ENCODE measurements around the gene HID1.

HID1 gene

DNA sequence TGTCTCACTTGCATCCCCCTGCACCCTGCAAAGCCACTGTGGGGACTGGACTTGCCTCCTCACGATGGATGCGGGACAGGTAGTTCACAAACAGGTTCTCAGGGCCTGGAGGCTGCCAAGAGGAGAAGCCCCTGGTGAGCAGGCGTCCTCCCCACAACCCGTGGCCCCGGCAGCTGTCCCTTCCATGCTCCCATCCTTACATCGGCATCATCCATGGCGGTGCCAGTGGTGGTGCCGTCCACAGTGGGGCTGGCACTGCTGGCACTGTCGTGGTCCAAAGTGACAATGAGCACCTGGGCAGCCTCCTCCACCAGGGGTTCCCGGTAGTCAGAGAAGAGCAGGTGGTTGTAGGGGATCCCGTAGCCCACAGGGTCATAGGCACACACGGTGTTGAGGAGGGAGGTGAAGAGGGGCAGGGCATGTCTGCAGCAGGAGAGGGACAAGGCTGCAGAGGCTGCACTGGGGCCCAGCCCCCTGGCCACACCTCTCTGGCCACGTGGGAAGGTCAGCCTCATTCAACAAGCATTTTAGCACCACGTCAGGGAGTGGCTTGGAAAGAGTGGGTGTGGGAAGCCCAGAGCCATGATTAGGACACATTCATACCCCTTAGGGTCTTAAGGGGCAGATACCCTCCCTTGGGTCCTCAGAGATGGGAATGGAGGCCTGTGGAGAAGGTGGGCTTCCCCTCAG is 12.6 kb downstream of the HID1 start:
- no peaks in the 10 kb centered on the region for H3K27me3 ChIP-seq (ENCODE audit: control insufficient read depth in 2 of 2, insufficient read depth in 2 of 2, low read length in 2 of 2)
- H3K9me3 ChIP-seq (ENCODE audit: control insufficient read depth in 2 of 2, low read length in 2 of 2): no peaks in the 10 kb centered on the region
- H3K4me1 ChIP-seq (ENCODE audit: control insufficient read depth in 2 of 2, insufficient read depth in 2 of 2, low read length in 2 of 2): peaks cover 4 to 5% of the 10 kb centered on the region in 2 donors
- H3K9ac ChIP-seq (ENCODE audit: low read depth in 1 of 2, low read length in 2 of 2): no peak overlapping the region
- no peak overlapping the region for H3K4me3 ChIP-seq (ENCODE audit: low read length in 2 of 2)
- H3K27ac ChIP-seq (ENCODE audit: low read depth in 2 of 2, low read length in 2 of 2): no peak overlapping the region
- H3K36me3 ChIP-seq (ENCODE audit: control insufficient read depth in 2 of 2, insufficient read depth in 2 of 2, low read length in 2 of 2): no peaks in the 10 kb centered on the region

DNA sequence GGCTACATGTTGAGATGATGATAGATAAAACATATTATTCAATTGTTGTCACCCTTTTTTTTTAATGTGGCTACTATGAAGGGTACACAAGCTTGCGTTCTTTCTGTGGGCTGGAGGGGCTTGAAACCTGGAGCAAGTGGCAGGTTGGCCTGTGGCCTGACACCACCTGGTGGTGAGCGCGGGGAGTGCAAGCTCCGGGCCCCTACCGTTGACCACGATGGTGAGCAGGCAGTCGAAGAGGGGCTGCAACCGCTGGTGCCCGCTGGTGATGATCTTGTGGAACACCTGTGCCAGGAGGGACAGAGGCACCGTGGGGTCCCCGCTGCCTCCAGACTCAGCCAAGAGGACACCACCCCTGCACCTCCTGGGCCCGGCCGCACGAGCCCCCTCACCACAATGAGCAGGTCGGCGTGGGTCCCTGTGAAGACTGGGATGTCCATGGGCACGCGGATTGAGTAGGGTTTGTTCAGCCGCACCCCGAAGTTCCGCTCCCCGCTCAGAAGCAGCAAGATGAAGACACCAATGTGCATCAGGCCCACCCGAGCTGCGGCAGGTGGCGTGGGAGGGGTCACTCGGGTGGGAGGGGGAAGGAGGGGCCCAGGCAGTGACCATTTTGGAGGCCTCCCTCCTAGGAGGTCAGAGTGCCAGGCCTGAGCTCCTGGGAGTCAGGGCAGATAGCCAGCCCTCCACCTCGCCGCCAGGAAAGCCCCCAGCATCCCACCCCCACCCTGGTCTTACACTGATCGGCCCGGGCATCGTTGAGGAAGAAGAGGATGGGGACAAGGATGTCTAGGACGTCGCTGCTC is 14.4 kb downstream of the HID1 start:
- Histone ChIP-seq H3K4me1 (ENCODE audit: control insufficient read depth in 2 of 2, insufficient read depth in 2 of 2, low read length in 2 of 2) (peaks cover 8 to 14% of the 10 kb centered on the region in 2 donors), H3K27me3 (ENCODE audit: control insufficient read depth in 2 of 2, insufficient read depth in 2 of 2, low read length in 2 of 2) (no peaks in the 10 kb centered on the region), H3K27ac (ENCODE audit: low read depth in 2 of 2, low read length in 2 of 2) (no peak overlapping the region), H3K9me3 (ENCODE audit: control insufficient read depth in 2 of 2, low read length in 2 of 2) (no peaks in the 10 kb centered on the region), H3K36me3 (ENCODE audit: control insufficient read depth in 2 of 2, insufficient read depth in 2 of 2, low read length in 2 of 2) (peaks cover 0 to 2% of the 10 kb centered on the region in 2 donors), H3K9ac (ENCODE audit: low read depth in 1 of 2, low read length in 2 of 2) (no peak overlapping the region), H3K4me3 (ENCODE audit: low read length in 2 of 2) (no peak overlapping the region)

GRCh38 chr17:74956093-74956492 is 16.5 kb downstream of the HID1 start:
- peaks cover 0 to 2% of the 10 kb centered on the region in 2 donors for H3K36me3 ChIP-seq (ENCODE audit: control insufficient read depth in 2 of 2, insufficient read depth in 2 of 2, low read length in 2 of 2)
- H3K4me1 ChIP-seq (ENCODE audit: control insufficient read depth in 2 of 2, insufficient read depth in 2 of 2, low read length in 2 of 2): peaks cover 9 to 27% of the 10 kb centered on the region in 2 donors
- no peak overlapping the region for H3K9ac ChIP-seq (ENCODE audit: low read depth in 1 of 2, low read length in 2 of 2)
- H3K9me3 ChIP-seq (ENCODE audit: control insufficient read depth in 2 of 2, low read length in 2 of 2): no peaks in the 10 kb centered on the region
- no peaks in the 10 kb centered on the region for H3K27me3 ChIP-seq (ENCODE audit: control insufficient read depth in 2 of 2, insufficient read depth in 2 of 2, low read length in 2 of 2)
- no peak overlapping the region for H3K4me3 ChIP-seq (ENCODE audit: low read length in 2 of 2)
- no peak overlapping the region for H3K27ac ChIP-seq (ENCODE audit: low read depth in 2 of 2, low read length in 2 of 2)

DNA sequence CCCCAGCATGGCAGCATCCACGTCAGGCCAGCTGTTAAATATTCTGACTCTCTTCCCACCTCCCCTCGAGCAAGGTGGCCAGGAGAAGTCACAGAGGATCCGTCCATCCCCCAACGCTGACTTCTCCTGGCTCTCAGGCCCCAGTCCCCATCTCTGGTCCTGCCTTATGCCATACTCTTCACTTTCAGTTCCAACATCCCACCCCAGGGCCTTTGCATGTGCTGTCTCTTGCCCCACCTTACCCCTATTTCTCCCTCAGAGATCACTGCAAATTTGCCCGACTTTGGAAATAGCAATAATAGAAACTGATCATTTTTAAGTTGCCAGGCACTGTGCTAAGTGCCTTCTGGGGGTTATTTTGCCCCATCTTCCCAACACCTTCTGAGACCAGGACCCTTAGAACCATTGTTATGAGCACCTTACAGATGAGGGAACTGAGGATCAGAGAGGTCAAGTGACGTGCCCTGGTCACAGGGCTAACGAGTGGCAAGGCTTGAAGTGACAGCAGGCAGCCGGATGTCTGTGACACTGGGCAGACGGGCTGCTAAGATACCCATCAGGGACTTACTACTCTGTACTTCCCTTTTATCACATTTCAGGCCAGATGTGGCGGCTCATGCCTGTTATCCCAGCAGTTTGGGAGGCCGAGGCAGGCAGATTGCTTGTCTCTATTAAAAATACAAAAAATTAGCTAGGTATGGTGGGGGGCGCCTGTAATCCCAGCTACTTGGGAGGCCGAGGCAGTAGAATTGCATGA is 17.7 kb downstream of the HID1 start:
- Histone ChIP-seq H3K27ac (ENCODE audit: low read depth in 2 of 2, low read length in 2 of 2) (no peak overlapping the region), H3K4me3 (ENCODE audit: low read length in 2 of 2) (no peak overlapping the region), H3K4me1 (ENCODE audit: control insufficient read depth in 2 of 2, insufficient read depth in 2 of 2, low read length in 2 of 2) (peaks cover 6 to 23% of the 10 kb centered on the region in 2 donors), H3K27me3 (ENCODE audit: control insufficient read depth in 2 of 2, insufficient read depth in 2 of 2, low read length in 2 of 2) (no peaks in the 10 kb centered on the region), H3K36me3 (ENCODE audit: control insufficient read depth in 2 of 2, insufficient read depth in 2 of 2, low read length in 2 of 2) (peaks cover 0 to 2% of the 10 kb centered on the region in 2 donors), H3K9me3 (ENCODE audit: control insufficient read depth in 2 of 2, low read length in 2 of 2) (no peaks in the 10 kb centered on the region), H3K9ac (ENCODE audit: low read depth in 1 of 2, low read length in 2 of 2) (no peak overlapping the region)

DNA sequence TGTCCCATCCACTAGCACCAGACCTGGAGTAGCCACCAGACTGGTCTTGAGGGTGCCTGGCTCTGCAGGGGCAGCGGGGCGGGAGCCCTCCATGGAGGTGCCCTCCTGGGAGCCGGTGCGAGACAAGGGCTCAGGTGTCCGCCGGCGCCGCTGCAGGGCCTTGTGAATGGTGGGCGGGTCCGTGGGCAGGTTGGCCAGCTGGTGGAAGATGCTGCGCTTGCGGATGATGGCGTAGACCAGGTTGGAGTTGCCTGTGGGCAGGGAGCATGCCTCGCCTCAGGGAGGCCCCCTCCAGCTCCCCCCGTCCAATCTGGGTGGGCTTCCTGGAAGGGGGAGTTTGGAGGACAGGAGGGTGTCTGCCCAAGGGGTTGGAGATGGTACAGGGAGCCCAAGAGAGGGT is 18.4 kb downstream of the HID1 start:
- no peaks in the 10 kb centered on the region for H3K9me3 ChIP-seq (ENCODE audit: control insufficient read depth in 2 of 2, low read length in 2 of 2)
- H3K9ac ChIP-seq (ENCODE audit: low read depth in 1 of 2, low read length in 2 of 2): no peak overlapping the region
- H3K27ac ChIP-seq (ENCODE audit: low read depth in 2 of 2, low read length in 2 of 2): peak overlapping the region in 1 of 2 donors; percentile 74
- peaks cover 6 to 23% of the 10 kb centered on the region in 2 donors for H3K4me1 ChIP-seq (ENCODE audit: control insufficient read depth in 2 of 2, insufficient read depth in 2 of 2, low read length in 2 of 2)
- peaks cover 0 to 2% of the 10 kb centered on the region in 2 donors for H3K36me3 ChIP-seq (ENCODE audit: control insufficient read depth in 2 of 2, insufficient read depth in 2 of 2, low read length in 2 of 2)
- H3K4me3 ChIP-seq (ENCODE audit: low read length in 2 of 2): no peak overlapping the region
- H3K27me3 ChIP-seq (ENCODE audit: control insufficient read depth in 2 of 2, insufficient read depth in 2 of 2, low read length in 2 of 2): no peaks in the 10 kb centered on the region

GRCh38 chr17:74953134-74953687 is 19.3 kb downstream of the HID1 start:
- Histone ChIP-seq H3K27me3 (ENCODE audit: control insufficient read depth in 2 of 2, insufficient read depth in 2 of 2, low read length in 2 of 2) (no peaks in the 10 kb centered on the region), H3K4me1 (ENCODE audit: control insufficient read depth in 2 of 2, insufficient read depth in 2 of 2, low read length in 2 of 2) (peaks cover 6 to 23% of the 10 kb centered on the region in 2 donors), H3K27ac (ENCODE audit: low read depth in 2 of 2, low read length in 2 of 2) (peak overlapping the region; percentile 52 to 74), H3K9me3 (ENCODE audit: control insufficient read depth in 2 of 2, low read length in 2 of 2) (no peaks in the 10 kb centered on the region), H3K36me3 (ENCODE audit: control insufficient read depth in 2 of 2, insufficient read depth in 2 of 2, low read length in 2 of 2) (peaks cover 0 to 2% of the 10 kb centered on the region in 2 donors), H3K9ac (ENCODE audit: low read depth in 1 of 2, low read length in 2 of 2) (no peak overlapping the region), H3K4me3 (ENCODE audit: low read length in 2 of 2) (no peak overlapping the region)

GRCh38 chr17:74952431-74953133 is 20.0 kb downstream of the HID1 start:
- no peak overlapping the region for H3K9ac ChIP-seq (ENCODE audit: low read depth in 1 of 2, low read length in 2 of 2)
- H3K36me3 ChIP-seq (ENCODE audit: control insufficient read depth in 2 of 2, insufficient read depth in 2 of 2, low read length in 2 of 2): peaks cover 0 to 2% of the 10 kb centered on the region in 2 donors
- no peaks in the 10 kb centered on the region for H3K27me3 ChIP-seq (ENCODE audit: control insufficient read depth in 2 of 2, insufficient read depth in 2 of 2, low read length in 2 of 2)
- H3K9me3 ChIP-seq (ENCODE audit: control insufficient read depth in 2 of 2, low read length in 2 of 2): no peaks in the 10 kb centered on the region
- H3K27ac ChIP-seq (ENCODE audit: low read depth in 2 of 2, low read length in 2 of 2): peak overlapping the region; percentile 52 to 74
- H3K4me1 ChIP-seq (ENCODE audit: control insufficient read depth in 2 of 2, insufficient read depth in 2 of 2, low read length in 2 of 2): peaks cover 6 to 23% of the 10 kb centered on the region in 2 donors
- H3K4me3 ChIP-seq (ENCODE audit: low read length in 2 of 2): no peak overlapping the region

DNA sequence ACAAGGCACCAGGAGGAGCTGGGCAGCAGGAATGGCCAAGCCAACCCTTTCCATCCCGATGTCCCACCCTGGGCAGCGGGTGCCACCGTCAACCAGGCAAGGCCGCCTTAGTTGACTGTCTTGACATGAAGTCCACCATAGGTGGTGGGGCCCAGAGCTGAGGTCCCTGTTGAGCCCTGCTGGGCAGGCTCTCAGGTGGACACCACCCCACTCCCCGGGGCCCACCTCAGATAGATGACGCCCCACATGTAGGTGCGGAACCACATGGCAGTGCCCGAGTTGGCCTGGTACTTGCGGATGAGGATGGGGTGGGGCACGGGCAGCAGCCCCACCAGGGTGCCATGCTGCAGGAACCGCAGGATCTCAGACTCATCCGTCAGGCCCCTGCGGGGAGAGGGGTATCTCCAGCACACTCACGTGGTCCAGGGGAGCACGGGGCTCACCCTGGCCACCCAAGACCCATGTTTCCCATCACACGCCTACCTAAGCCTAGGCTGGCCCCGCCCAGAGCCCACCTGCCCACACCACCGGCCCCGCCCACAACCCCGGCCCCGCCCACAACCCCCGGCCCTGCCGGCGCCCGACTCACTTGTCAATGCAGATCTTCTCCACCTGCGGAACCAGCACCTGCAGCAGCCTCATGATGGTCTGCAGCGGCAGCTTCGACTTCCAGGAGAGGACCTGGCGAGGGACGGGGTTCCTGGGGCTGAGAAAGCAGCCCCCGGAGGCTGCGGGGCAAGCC is 20.7 kb downstream of the HID1 start:
- peaks cover 0 to under 1% of the 10 kb centered on the region in 2 donors for H3K27me3 ChIP-seq (ENCODE audit: control insufficient read depth in 2 of 2, insufficient read depth in 2 of 2, low read length in 2 of 2)
- H3K9ac ChIP-seq (ENCODE audit: low read depth in 1 of 2, low read length in 2 of 2): no peak overlapping the region

GRCh38 chr17:74951065-74951464 is 21.5 kb downstream of the HID1 start:
- no peak overlapping the region for H3K9ac ChIP-seq (ENCODE audit: low read depth in 1 of 2, low read length in 2 of 2)
- no peak overlapping the region for H3K27ac ChIP-seq (ENCODE audit: low read depth in 2 of 2, low read length in 2 of 2)
- H3K9me3 ChIP-seq (ENCODE audit: control insufficient read depth in 2 of 2, low read length in 2 of 2): no peaks in the 10 kb centered on the region
- H3K4me3 ChIP-seq (ENCODE audit: low read length in 2 of 2): no peak overlapping the region
- H3K27me3 ChIP-seq (ENCODE audit: control insufficient read depth in 2 of 2, insufficient read depth in 2 of 2, low read length in 2 of 2): peaks cover 0 to 4% of the 10 kb centered on the region in 2 donors
- H3K36me3 ChIP-seq (ENCODE audit: control insufficient read depth in 2 of 2, insufficient read depth in 2 of 2, low read length in 2 of 2): peaks cover 0 to 2% of the 10 kb centered on the region in 2 donors
- peaks cover 6 to 23% of the 10 kb centered on the region in 2 donors for H3K4me1 ChIP-seq (ENCODE audit: control insufficient read depth in 2 of 2, insufficient read depth in 2 of 2, low read length in 2 of 2)

More for the DNA sequence above, 20.7 kb downstream of the HID1 start:
- no peak overlapping the region for H3K4me3 ChIP-seq (ENCODE audit: low read length in 2 of 2)
- H3K4me1 ChIP-seq (ENCODE audit: control insufficient read depth in 2 of 2, insufficient read depth in 2 of 2, low read length in 2 of 2): peaks cover 6 to 23% of the 10 kb centered on the region in 2 donors
- peaks cover 0 to 2% of the 10 kb centered on the region in 2 donors for H3K36me3 ChIP-seq (ENCODE audit: control insufficient read depth in 2 of 2, insufficient read depth in 2 of 2, low read length in 2 of 2)
- peak overlapping the region in 1 of 2 donors; percentile 74 for H3K27ac ChIP-seq (ENCODE audit: low read depth in 2 of 2, low read length in 2 of 2)
- no peaks in the 10 kb centered on the region for H3K9me3 ChIP-seq (ENCODE audit: control insufficient read depth in 2 of 2, low read length in 2 of 2)

All from mucosa of rectum (tissue), 2 donors.